ENCODE data around the gene PIEZO2. TPM values are rescaled to one million over a fixed set of nuclear protein-coding genes. Genes with fewer than 3 reads are reported as not detected.

The PIEZO2 gene
- total and polyA plus RNA-seq, 4 donors: 2.6 to 233 (median 18.8) TPM

DNA sequence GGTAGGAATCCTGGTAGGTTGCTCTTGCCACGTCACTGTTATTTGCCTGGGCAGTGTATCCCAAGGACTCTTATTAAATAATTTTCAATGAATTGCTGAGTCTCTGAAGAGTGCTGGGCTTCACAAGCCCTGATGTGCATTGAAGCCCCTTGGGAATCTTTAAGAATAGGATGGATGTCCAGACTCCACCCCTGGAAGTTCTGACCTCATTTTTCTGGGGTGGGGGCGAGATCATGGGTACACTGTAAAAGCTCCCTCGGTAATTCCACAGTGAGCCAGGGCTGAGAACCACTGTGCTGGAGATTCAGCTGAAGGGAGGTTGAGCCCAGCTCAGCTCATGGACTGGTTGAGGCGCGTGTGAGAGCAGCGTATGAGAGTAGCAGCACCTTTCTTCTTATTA is 140.2 kb downstream of the PIEZO2 start:
- Histone ChIP-seq H3K36me3 (ENCODE audit: control insufficient read depth in 4 of 4, insufficient read depth in 4 of 4, low read length in 4 of 4) (peaks cover 0 to 4% (median 2%) of the 10 kb centered on the region in 4 donors), H3K27ac (ENCODE audit: low read depth in 1 of 2, low read length in 1 of 2) (no peak overlapping the region), H3K4me1 (ENCODE audit: control insufficient read depth in 5 of 5, insufficient read depth in 5 of 5, low read length in 5 of 5) (peaks cover 0 to 6% (median 0%) of the 10 kb centered on the region in 5 donors), H3K9ac (ENCODE audit: insufficient read depth in 1 of 2, low read length in 2 of 2) (no peak overlapping the region), H3K9me3 (ENCODE audit: control insufficient read depth in 4 of 4, insufficient read depth in 3 of 4, low read length in 3 of 4) (peaks cover 0 to 2% (median 0%) of the 10 kb centered on the region in 4 donors), H3K27me3 (ENCODE audit: control insufficient read depth in 3 of 3, insufficient read depth in 3 of 3, low read length in 2 of 3) (no peaks in the 10 kb centered on the region), H3K4me3 (no peak overlapping the region)
- ATAC-seq (ENCODE audit: insufficient read depth, low FRiP score): no peak
- no peak for DNase-seq
- WGBS, 2 donors: 91 to 97% methylated on average over 6 of the region's 6 CpGs
- TF ChIP-seq, protein P1, sequence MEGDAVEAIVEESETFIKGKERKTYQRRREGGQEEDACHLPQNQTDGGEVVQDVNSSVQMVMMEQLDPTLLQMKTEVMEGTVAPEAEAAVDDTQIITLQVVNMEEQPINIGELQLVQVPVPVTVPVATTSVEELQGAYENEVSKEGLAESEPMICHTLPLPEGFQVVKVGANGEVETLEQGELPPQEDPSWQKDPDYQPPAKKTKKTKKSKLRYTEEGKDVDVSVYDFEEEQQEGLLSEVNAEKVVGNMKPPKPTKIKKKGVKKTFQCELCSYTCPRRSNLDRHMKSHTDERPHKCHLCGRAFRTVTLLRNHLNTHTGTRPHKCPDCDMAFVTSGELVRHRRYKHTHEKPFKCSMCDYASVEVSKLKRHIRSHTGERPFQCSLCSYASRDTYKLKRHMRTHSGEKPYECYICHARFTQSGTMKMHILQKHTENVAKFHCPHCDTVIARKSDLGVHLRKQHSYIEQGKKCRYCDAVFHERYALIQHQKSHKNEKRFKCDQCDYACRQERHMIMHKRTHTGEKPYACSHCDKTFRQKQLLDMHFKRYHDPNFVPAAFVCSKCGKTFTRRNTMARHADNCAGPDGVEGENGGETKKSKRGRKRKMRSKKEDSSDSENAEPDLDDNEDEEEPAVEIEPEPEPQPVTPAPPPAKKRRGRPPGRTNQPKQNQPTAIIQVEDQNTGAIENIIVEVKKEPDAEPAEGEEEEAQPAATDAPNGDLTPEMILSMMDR (IDR thresholded peaks at IDR 0.05; ENCODE audit: control extremely low read depth, extremely low read depth): no peak

DNA sequence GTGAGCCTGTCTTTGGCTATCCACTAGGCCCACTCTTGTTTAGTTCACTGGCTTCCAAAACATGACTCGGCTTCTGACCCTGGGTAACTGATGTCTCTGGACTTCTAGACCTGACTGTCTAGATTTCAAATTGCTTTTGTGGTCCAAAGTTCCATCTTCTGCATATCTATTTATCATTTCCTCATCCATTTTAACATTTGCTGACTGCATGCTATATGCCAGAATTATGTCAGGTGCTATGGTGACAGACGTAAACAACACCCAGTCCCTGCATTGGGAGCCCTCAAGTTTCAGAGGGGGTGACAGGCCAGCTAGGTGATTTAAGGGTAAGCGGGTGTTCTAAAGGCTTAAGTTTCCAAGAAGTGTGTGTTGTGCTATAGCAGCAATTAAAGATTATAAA is 140.9 kb downstream of the PIEZO2 start:
- H3K36me3 ChIP-seq (ENCODE audit: control insufficient read depth in 4 of 4, insufficient read depth in 4 of 4, low read length in 4 of 4): peaks cover 0 to 4% (median 2%) of the 10 kb centered on the region in 4 donors
- 75 to 83% methylated on average over 3 of the region's 3 CpGs for WGBS, 2 donors
- DNase-seq (no peak), ATAC-seq (ENCODE audit: insufficient read depth, low FRiP score) (no peak)
- no peak overlapping the region for H3K9ac ChIP-seq (ENCODE audit: insufficient read depth in 1 of 2, low read length in 2 of 2)
- H3K27ac ChIP-seq (ENCODE audit: low read depth in 1 of 2, low read length in 1 of 2): no peak overlapping the region
- peaks cover 0 to 6% (median 0%) of the 10 kb centered on the region in 5 donors for H3K4me1 ChIP-seq (ENCODE audit: control insufficient read depth in 5 of 5, insufficient read depth in 5 of 5, low read length in 5 of 5)
- TF ChIP-seq, protein P1 (IDR thresholded peaks at IDR 0.05; ENCODE audit: control extremely low read depth, extremely low read depth): no peak
- no peak overlapping the region for H3K4me3 ChIP-seq
- H3K9me3 ChIP-seq (ENCODE audit: control insufficient read depth in 4 of 4, insufficient read depth in 3 of 4, low read length in 3 of 4): peaks cover 0 to 2% (median 0%) of the 10 kb centered on the region in 4 donors
- no peaks in the 10 kb centered on the region for H3K27me3 ChIP-seq (ENCODE audit: control insufficient read depth in 3 of 3, insufficient read depth in 3 of 3, low read length in 2 of 3)

DNA sequence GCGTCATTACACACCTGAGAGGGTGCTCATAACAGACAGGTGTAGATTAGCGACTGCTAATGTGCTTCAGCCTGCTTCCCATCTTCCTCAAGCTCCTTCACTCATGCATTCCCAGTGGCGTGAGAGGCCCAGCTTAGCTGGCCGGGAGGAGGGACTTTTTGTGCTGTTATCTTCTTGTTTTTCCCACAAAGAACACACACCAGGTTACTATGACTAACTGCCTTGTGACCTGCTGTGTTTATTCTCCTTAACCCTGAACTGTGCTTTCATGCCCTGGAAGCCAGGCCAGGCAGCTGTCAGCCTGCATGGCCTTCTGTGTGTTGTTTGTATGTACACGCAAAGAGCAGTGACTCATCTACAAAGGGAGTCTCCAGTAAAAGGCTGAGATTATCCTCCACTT is 143.8 kb downstream of the PIEZO2 start:
- Histone ChIP-seq H3K27me3 (ENCODE audit: control insufficient read depth in 3 of 3, insufficient read depth in 3 of 3, low read length in 2 of 3) (no peaks in the 10 kb centered on the region), H3K4me1 (ENCODE audit: control insufficient read depth in 5 of 5, insufficient read depth in 5 of 5, low read length in 5 of 5) (peaks cover 0 to 9% (median 2%) of the 10 kb centered on the region in 5 donors), H3K36me3 (ENCODE audit: control insufficient read depth in 4 of 4, insufficient read depth in 4 of 4, low read length in 4 of 4) (peaks cover 0 to 12% (median 5%) of the 10 kb centered on the region in 4 donors), H3K9ac (ENCODE audit: insufficient read depth in 1 of 2, low read length in 2 of 2) (no peak overlapping the region), H3K9me3 (ENCODE audit: control insufficient read depth in 4 of 4, insufficient read depth in 3 of 4, low read length in 3 of 4) (peaks cover 0 to 6% (median 0%) of the 10 kb centered on the region in 4 donors), H3K4me3 (no peak overlapping the region), H3K27ac (ENCODE audit: low read depth in 1 of 2, low read length in 1 of 2) (peak overlapping the region in 1 of 2 donors; percentile 57)
- TF ChIP-seq, protein P1 (IDR thresholded peaks at IDR 0.05; ENCODE audit: control extremely low read depth, extremely low read depth): no peak
- ATAC-seq (ENCODE audit: insufficient read depth, low FRiP score) (peak; percentile 27), DNase-seq (peak in 1 of 3 donors; percentile 32)
- 73 to 83% methylated on average over 5 of the region's 5 CpGs for WGBS, 2 donors

DNA sequence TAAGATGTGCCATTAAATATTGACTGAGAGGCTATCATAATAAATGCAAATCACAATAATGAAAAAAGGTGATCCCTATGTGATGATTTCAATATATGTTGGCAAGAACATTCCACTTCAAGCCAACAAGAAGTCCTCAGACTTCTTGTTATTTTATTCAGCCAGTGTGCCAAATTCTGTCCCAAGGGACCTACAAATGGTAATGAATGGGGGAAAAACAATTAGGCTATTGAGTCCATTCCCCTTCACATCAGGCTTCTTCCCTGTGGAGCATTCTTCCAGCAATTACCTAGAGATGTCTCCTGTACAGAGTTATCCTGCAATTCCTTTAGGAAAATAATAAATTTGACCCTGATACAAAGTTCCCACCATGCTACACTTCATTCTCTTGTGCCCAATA is 144.4 kb downstream of the PIEZO2 start:
- H3K9ac ChIP-seq (ENCODE audit: insufficient read depth in 1 of 2, low read length in 2 of 2): no peak overlapping the region
- ATAC-seq (ENCODE audit: insufficient read depth, low FRiP score) (no peak), DNase-seq (no peak)
- H3K4me1 ChIP-seq (ENCODE audit: control insufficient read depth in 5 of 5, insufficient read depth in 5 of 5, low read length in 5 of 5): peaks cover 0 to 9% (median 2%) of the 10 kb centered on the region in 5 donors
- no peak overlapping the region for H3K27ac ChIP-seq (ENCODE audit: low read depth in 1 of 2, low read length in 1 of 2)
- H3K36me3 ChIP-seq (ENCODE audit: control insufficient read depth in 4 of 4, insufficient read depth in 4 of 4, low read length in 4 of 4): peaks cover 0 to 14% (median 5%) of the 10 kb centered on the region in 4 donors
- no peaks in the 10 kb centered on the region for H3K27me3 ChIP-seq (ENCODE audit: control insufficient read depth in 3 of 3, insufficient read depth in 3 of 3, low read length in 2 of 3)
- TF ChIP-seq, protein P1 (IDR thresholded peaks at IDR 0.05; ENCODE audit: control extremely low read depth, extremely low read depth): no peak
- H3K4me3 ChIP-seq: no peak overlapping the region
- H3K9me3 ChIP-seq (ENCODE audit: control insufficient read depth in 4 of 4, insufficient read depth in 3 of 4, low read length in 3 of 4): peaks cover 0 to 6% (median 0%) of the 10 kb centered on the region in 4 donors
